H9 (cell line): ENCODE measurements around the gene NUP85. TPM values are rescaled to one million over a fixed set of nuclear protein-coding genes. Genes with fewer than 3 reads are reported as not detected.

Experiments used
- DNase-seq: peaks from one replicate; pipeline ENCODE4 v3.0.0-alpha.2; 2017
- H2AFZ ChIP-seq: one replicate; pipeline ENCODE4 v1.6.1; 2013; ENCODE audit warnings: mild to moderate bottlenecking, low read length, control low read depth, moderate library complexity
- H2AK5ac ChIP-seq: 2 replicates; pipeline ENCODE4 v1.6.1; 2013; ENCODE audit warnings: low read length, control low read depth, mixed read lengths; ENCODE audit not compliant: insufficient read length
- H2BK120ac ChIP-seq: one replicate; pipeline ENCODE4 v1.6.1; 2013; ENCODE audit warnings: low read depth, mild to moderate bottlenecking, low read length, control low read depth, inconsistent platforms; ENCODE audit not compliant: poor library complexity, severe bottlenecking
- H2BK12ac ChIP-seq: 2 replicates; pipeline ENCODE4 v1.6.1; 2013; ENCODE audit warnings: low read length, control low read depth, mixed read lengths, low read depth; ENCODE audit not compliant: insufficient read length
- H2BK15ac ChIP-seq: 2 replicates; pipeline ENCODE4 v1.6.1; 2013; ENCODE audit warnings: low read depth, low read length, control low read depth
- H2BK20ac ChIP-seq: one replicate; pipeline ENCODE4 v1.6.1; 2013; ENCODE audit warnings: low read depth, mild to moderate bottlenecking, low read length, control low read depth, inconsistent platforms; ENCODE audit not compliant: poor library complexity, severe bottlenecking
- H2BK5ac ChIP-seq: 2 replicates; pipeline ENCODE4 v1.6.1; 2013; ENCODE audit warnings: low read length, control low read depth, mixed read lengths; ENCODE audit not compliant: insufficient read length
- H3K14ac ChIP-seq: 2 replicates; pipeline ENCODE4 v1.6.1; 2013; ENCODE audit warnings: low read length, control low read depth; ENCODE audit not compliant: insufficient read depth
- H3K18ac ChIP-seq: 2 replicates; pipeline ENCODE4 v1.6.1; 2013; ENCODE audit warnings: low read depth, mild to moderate bottlenecking, mixed read lengths, low read length, control low read depth; ENCODE audit not compliant: insufficient read length
- H3K23ac ChIP-seq: 2 replicates; pipeline ENCODE4 v1.6.1; 2013; ENCODE audit warnings: low read length, control low read depth, mixed read lengths, low read depth; ENCODE audit not compliant: insufficient read length
- H3K23me2 ChIP-seq: 2 replicates; pipeline ENCODE4 v1.6.1; 2013; ENCODE audit warnings: low read depth, mild to moderate bottlenecking, mixed read lengths, low read length, control low read depth; ENCODE audit not compliant: insufficient read length, poor library complexity, severe bottlenecking
- H3K27ac ChIP-seq: 2 replicates; pipeline ENCODE4 v1.5.1; 2013; ENCODE audit warnings: low read length, control low read depth, mixed read lengths, low read depth; ENCODE audit not compliant: insufficient read length
- H3K27me3 ChIP-seq: 2 replicates; pipeline ENCODE4 v1.6.1; 2013; ENCODE audit warnings: low read length, control low read depth, inconsistent platforms; ENCODE audit not compliant: insufficient read depth
- H3K4ac ChIP-seq: 2 replicates; pipeline ENCODE4 v1.6.1; 2013; ENCODE audit warnings: low read depth, mild to moderate bottlenecking, control low read depth, inconsistent platforms, low read length, moderate library complexity
- H3K4me1 ChIP-seq: 2 replicates; pipeline ENCODE4 v1.6.1; 2013; ENCODE audit warnings: low read length, control low read depth, inconsistent platforms; ENCODE audit not compliant: insufficient read depth
- H3K4me2 ChIP-seq: 2 replicates; pipeline ENCODE4 v1.6.1; 2013; ENCODE audit warnings: low read length, control low read depth, mixed read lengths; ENCODE audit not compliant: insufficient read length, insufficient read depth
- H3K56ac ChIP-seq: 2 replicates; pipeline ENCODE4 v1.6.1; 2013; ENCODE audit warnings: low read depth, mild to moderate bottlenecking, mixed read lengths, low read length, control low read depth; ENCODE audit not compliant: insufficient read length
- H3K79me1 ChIP-seq: 2 replicates; pipeline ENCODE4 v1.6.1; 2013; ENCODE audit warnings: low read depth, mild to moderate bottlenecking, moderate library complexity, low read length, control low read depth, inconsistent platforms; ENCODE audit not compliant: insufficient read depth, poor library complexity, severe bottlenecking
- H3K79me2 ChIP-seq: 2 replicates; pipeline ENCODE4 v1.6.1; 2013; ENCODE audit warnings: low read length, control low read depth, inconsistent platforms; ENCODE audit not compliant: insufficient read depth
- H3K9ac ChIP-seq: 2 replicates; pipeline ENCODE4 v1.6.1; 2013; ENCODE audit warnings: low read length, control low read depth, mixed read lengths; ENCODE audit not compliant: insufficient read length; ENCODE audit errors: extremely low read depth
- H3K9me3 ChIP-seq: one replicate; pipeline ENCODE4 v1.6.1; 2013; ENCODE audit warnings: low read depth, low read length, inconsistent platforms; ENCODE audit not compliant: control insufficient read depth
- H3T11ph ChIP-seq: one replicate; pipeline ENCODE4 v1.6.1; 2013; ENCODE audit warnings: mild to moderate bottlenecking, low read length, control low read depth, inconsistent platforms
- H4K20me1 ChIP-seq: one replicate; pipeline ENCODE4 v1.6.1; 2013; ENCODE audit not compliant: control insufficient read depth, insufficient read length, insufficient read depth
- H4K5ac ChIP-seq: 2 replicates; pipeline ENCODE4 v1.6.1; 2013; ENCODE audit warnings: low read depth, mild to moderate bottlenecking, mixed read lengths, low read length, control low read depth; ENCODE audit not compliant: insufficient read length
- H4K8ac ChIP-seq: replicated peaks from 2 replicates; pipeline ENCODE4 v1.6.1; 2013; ENCODE audit warnings: low read length, control low read depth, mixed read lengths, low read depth; ENCODE audit not compliant: insufficient read length
- H4K91ac ChIP-seq: 2 replicates; pipeline ENCODE4 v1.6.1; 2013; ENCODE audit warnings: low read depth, mild to moderate bottlenecking, moderate library complexity, mixed read lengths, low read length, control low read depth; ENCODE audit not compliant: insufficient read length
- H3K27ac Mint-ChIP-seq, 3 experiments: 2 replicates in 2 of 3; 3 replicates in 1 of 3; pipeline ENCODE4 v1.8.0; 2020 to 2021; ENCODE audit warnings: mixed read lengths in 3 of 3, mild to moderate bottlenecking in 1 of 3, moderate library complexity in 1 of 3
- H3K27me3 Mint-ChIP-seq: 2 replicates; pipeline ENCODE4 v1.8.0; 2021; ENCODE audit warnings: low read depth, mild to moderate bottlenecking, moderate library complexity, mixed read lengths
- H3K36me3 Mint-ChIP-seq, 3 experiments: 2 replicates in 2 of 3; 3 replicates in 1 of 3; pipeline ENCODE4 v1.8.0; 2020 to 2021; ENCODE audit warnings: low read depth in 3 of 3, mixed read lengths in 3 of 3; ENCODE audit not compliant: insufficient read depth in 1 of 3
- H3K4me1 Mint-ChIP-seq, 2 experiments: 2 replicates each; pipeline ENCODE4 v1.8.0; 2020; ENCODE audit warnings: mixed read lengths in 2 of 2
- H3K4me3 Mint-ChIP-seq, 2 experiments: 2 replicates in 1 of 2; 3 replicates in 1 of 2; pipeline ENCODE4 v1.8.0; 2020 to 2021; ENCODE audit warnings: mild to moderate bottlenecking in 2 of 2, mixed read lengths in 2 of 2, moderate library complexity in 1 of 2
- H3K9me3 Mint-ChIP-seq, 2 experiments: 2 replicates in 1 of 2; 3 replicates in 1 of 2; pipeline ENCODE4 v1.8.0; 2020; ENCODE audit warnings: mild to moderate bottlenecking in 2 of 2, mixed read lengths in 2 of 2, moderate library complexity in 1 of 2
- CTCF ChIP-seq: fragments of 200-600 bp; sonication (generic); conservative IDR thresholded peaks from 3 replicates; pipeline ENCODE4 v1.8.0; 2021; ENCODE audit warnings: antibody characterized with exemption, mild to moderate bottlenecking
- WGBS: extraction: QIAGEN DNeasy Blood & Tissue Kit; methylation state at CpG from one replicate; pipeline ENCODE4 v1.1.7; 2013; ENCODE audit warnings: missing lambda C conversion rate, low lambda C conversion rate, mixed read lengths; ENCODE audit not compliant: insufficient read length; ENCODE audit errors: extremely low coverage; 5-methylcytosine and 5-hydroxymethylcytosine counted together
- total RNA-seq: library from RNA; stranded (reverse); gene quantifications from 2 replicates; pipeline ENCODE4 v1.2.1, GENCODE V29; 2021

Gene NUP85
- total RNA-seq, 1 experiment from 2014 or later = 145 TPM

- 100% methylated on average over 2 of the region's 5 CpGs for WGBS
- H2AK5ac ChIP-seq = no peak overlapping the region
- no peak overlapping the region for H4K8ac ChIP-seq
- H3K18ac ChIP-seq = no peak overlapping the region
- H3K56ac ChIP-seq = no peak overlapping the region
- no peak overlapping the region for H3T11ph ChIP-seq
- H3K23me2 ChIP-seq = peaks cover 5% of the 10 kb centered on the region
- no peaks in the 10 kb centered on the region for H4K20me1 ChIP-seq
- no peak overlapping the region for H4K5ac ChIP-seq
- H3K4me2 ChIP-seq = no peak overlapping the region
- H2BK15ac ChIP-seq = no peak overlapping the region
- no peak overlapping the region; a peak in 1 of 5 replicates for H3K4me3 Mint-ChIP-seq
- no peak overlapping the region for H3K27ac ChIP-seq
- H3K79me2 ChIP-seq = peaks cover 34% of the 10 kb centered on the region
- no peaks in the 10 kb centered on the region for H3K4me1 ChIP-seq
- no peak overlapping the region for H2BK5ac ChIP-seq
- no peak overlapping the region for H3K14ac ChIP-seq
- TF ChIP-seq CTCF = no peak
- no peaks in the 10 kb centered on the region for H3K27me3 ChIP-seq
- H3K4ac ChIP-seq = no peak overlapping the region
- H4K91ac ChIP-seq = no peak overlapping the region
- no peaks in the 10 kb centered on the region for H3K9me3 ChIP-seq
- H2BK20ac ChIP-seq = no peak overlapping the region
- H2AFZ ChIP-seq = no peak overlapping the region
- H2BK120ac ChIP-seq = no peak overlapping the region
- no peak overlapping the region for H3K23ac ChIP-seq
- H3K27ac Mint-ChIP-seq = peak overlapping the region in 1 of 3 experiments; percentile 89; a peak in 2 of 7 replicates
- H3K9ac ChIP-seq = no peak overlapping the region
- peaks cover 12% of the 10 kb centered on the region for H3K79me1 ChIP-seq
- H3K9me3 Mint-ChIP-seq = no peaks in the 10 kb centered on the region
- no peaks in the 10 kb centered on the region for H3K27me3 Mint-ChIP-seq
- no peak for DNase-seq
- H3K36me3 Mint-ChIP-seq = peaks cover 49 to 89% (median 79%) of the 10 kb centered on the region in 3 experiments
- H2BK12ac ChIP-seq = no peak overlapping the region
- H3K4me1 Mint-ChIP-seq = peaks cover 4 to 17% of the 10 kb centered on the region in 2 experiments
Measured at GRCh38 chr17:75176625-75177024, 28.9 kb upstream of the NUP85 start.
